Measurements from ENCODE around the gene GLG1.
A peak's percentile ranks its signal among the peaks of the same experiment; 100 is the strongest.

GLG1 gene

GRCh38 chr16:74608381-74608780 lies 1.5 kb upstream of the GLG1 start:
- no peak for DNase-seq

- DNase-seq = peak; percentile 68 to 70
Measured at GRCh38 chr16:74607962-74608356, 1.0 kb upstream of the GLG1 start.

DNA sequence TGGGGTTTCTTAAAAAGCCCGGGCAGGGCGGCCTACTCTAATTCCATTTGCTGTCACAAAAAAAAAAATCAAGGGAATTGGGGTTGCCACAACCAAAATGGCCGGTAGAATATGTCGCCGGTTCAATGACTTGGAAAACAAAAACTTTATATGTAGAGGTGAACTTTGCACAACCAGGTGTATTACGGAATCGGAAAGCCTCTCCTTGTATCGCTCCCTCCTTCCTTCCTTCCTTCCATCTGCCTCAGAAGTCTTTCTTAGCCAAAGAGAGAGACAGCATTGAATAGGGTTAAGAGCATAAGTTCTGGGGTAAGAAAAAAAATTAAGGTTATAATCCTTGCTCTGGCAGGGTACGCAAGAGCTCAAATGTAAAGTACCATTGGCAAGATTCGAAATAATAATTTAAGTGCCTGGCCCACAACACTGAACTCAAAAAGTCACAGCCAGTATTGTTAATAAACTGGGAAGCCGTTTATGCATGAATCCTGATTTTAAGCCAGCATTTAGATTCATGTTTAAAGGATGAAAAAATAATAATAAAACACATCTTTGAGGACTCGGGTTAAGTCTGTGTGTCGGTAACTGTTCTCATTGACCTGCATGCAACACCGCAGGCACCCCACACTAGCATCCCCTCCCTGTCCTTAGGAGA lies 522 bp upstream of the GLG1 start:
- DNase-seq = no peak

GRCh38 chr16:74605746-74606520 lies 981 bp downstream of the GLG1 start:
- DNase-seq = no peak

- DNase-seq = no peak
Measured at GRCh38 chr16:74605332-74605731, 1.6 kb downstream of the GLG1 start.

- no peak for DNase-seq
Measured at GRCh38 chr16:74603848-74604247, 3.1 kb downstream of the GLG1 start.

- DNase-seq = no peak
Measured at GRCh38 chr16:74601126-74601871, 5.6 kb downstream of the GLG1 start.

DNA sequence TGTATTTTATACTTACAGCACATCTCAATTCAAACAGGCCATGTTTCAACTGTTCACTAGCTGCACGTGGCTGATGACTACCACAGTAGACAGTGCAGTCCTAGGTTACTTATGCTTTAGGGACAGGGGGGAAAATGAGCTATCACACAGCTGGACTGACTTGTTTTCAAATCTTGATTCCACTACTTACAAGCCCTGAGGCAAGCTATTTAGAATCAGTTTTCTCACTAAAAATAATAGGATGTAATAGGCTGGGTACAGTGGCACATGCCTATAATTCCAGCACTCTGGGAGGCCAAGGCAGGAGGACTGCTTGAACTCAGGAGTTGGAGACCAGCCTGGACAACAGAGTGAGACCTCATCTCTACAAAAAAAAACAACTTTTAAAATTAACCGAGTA lies 10.3 kb downstream of the GLG1 start:
- DNase-seq = no peak

GRCh38 chr16:74592847-74593246 lies 14.1 kb downstream of the GLG1 start:
- DNase-seq = no peak

DNA sequence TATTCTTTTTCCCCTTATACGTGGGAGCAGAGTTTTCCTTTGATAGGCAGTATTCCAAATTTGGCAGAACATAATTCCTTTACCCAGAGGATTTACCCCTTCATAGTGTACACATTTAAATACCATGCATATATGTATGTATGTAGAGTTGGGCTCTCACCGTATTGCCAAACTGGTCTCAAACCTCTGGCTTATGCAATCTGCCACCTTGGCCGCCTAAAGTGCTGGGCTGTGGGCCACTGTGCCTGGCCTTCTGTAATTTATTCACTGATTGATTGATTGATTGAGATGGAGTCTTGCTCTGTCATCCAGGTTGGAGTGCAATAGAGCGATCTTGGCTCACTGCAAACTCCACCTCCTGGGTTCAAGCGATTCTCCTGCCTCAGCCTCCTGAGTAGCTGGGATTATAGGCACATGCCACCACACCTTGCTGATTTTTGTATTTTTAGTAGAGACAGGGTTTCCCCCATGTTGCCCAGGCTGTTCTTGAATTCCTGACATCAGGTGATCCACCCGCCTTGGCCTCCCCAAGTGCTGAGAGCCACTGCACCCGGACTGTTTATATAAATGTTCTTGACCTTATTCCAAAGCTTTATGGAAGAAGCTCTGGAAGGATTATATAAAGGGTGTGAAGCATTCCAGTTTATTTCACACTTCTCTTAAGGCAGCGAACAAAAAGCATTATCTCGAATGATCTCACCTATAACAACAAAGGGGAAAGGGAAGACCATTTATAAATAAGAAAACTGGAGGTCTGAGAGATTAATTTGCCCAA lies 14.9 kb downstream of the GLG1 start:
- no peak for DNase-seq

DNA sequence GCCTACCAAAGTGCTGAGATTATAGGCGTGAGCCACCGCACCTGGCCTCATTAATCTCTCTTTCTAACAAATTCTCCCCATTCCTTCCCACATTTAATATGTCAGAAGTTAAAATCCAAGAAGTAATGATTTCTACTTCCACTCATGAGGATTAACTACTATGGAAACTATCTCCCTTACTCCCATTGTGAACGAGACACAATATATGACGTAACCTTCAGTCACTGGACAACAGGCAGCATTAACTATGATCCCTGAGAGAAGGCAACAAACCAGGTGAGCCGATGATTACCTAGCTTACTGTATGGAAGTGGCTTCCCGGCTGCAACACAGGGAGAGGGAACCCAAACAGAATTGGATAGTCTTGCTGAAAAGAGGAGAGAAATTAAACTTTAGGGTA lies 20.0 kb downstream of the GLG1 start:
- no peak for DNase-seq

DNA sequence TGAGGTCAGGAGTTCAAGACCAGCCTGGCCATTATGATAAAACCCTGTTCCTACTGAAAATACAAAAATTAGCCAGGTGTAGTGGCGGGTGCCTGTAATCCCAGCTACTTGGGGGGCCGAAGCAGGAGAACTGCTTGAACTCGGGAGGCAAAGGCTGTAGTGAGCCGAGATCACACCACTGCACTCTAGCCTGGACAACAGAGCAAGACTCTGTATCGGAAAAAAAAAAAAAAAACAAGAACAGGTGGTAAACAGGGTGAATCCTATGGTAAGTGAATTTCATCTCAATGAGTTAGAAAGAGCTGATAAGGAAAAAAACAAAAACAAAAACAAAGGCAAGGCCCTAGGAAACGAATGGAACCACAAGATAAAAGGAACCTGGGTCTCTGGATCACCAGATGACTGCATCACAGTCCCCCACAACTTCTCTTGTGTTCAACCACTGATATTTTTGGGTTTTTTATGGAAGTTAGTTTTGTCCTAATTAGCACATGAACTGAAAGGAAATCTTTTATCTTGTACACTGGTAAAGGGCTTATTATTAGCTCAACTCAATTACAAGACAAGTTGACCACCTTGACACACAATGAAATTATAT lies 21.0 kb downstream of the GLG1 start:
- DNase-seq = no peak

GRCh38 chr16:74583926-74584666 lies 22.8 kb downstream of the GLG1 start:
- DNase-seq = no peak

DNA sequence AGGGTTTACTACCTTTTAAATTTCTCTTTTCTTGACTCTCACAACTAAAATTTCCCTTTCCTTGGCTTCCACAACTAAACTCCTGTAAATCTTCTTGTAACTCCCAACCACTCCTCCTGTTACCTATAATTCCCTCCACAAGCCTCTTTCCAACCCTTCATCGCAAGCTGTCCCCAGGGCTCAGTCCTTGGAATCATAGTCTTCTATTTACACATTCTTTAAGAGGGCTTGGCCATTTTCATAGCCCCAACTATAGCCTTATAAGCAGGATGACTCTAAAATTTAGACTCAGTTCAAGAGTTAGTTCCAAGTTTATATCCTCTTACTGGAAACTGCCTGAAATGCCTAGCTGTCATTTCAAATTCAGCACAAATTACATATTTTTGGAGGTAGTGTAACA lies 23.9 kb downstream of the GLG1 start:
- DNase-seq = no peak

DNA sequence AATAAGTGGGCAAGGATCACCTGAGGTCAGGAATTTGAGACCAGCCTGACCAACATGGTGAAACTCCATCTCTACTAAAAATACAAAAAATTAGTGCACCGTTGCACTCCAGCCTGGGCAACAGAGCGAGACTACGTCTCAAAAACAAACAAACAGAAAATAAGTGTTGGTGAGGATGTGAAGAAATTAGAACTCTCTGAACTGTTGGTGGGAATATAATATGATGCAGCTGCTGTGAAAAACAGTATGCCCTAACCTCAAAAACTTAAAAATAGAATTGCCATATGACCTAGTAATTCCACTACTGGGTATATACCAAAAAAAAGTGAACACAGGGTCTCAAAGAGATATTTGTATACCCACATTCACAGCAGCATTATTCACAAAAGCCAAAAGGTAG lies 26.1 kb downstream of the GLG1 start:
- no peak for DNase-seq

- no peak for DNase-seq
Measured at GRCh38 chr16:74578838-74579237, 28.1 kb downstream of the GLG1 start.

- no peak for DNase-seq
Measured at GRCh38 chr16:74578433-74578832, 28.5 kb downstream of the GLG1 start.

- DNase-seq = no peak
Measured at GRCh38 chr16:74577882-74578366, 29.0 kb downstream of the GLG1 start.

DNA sequence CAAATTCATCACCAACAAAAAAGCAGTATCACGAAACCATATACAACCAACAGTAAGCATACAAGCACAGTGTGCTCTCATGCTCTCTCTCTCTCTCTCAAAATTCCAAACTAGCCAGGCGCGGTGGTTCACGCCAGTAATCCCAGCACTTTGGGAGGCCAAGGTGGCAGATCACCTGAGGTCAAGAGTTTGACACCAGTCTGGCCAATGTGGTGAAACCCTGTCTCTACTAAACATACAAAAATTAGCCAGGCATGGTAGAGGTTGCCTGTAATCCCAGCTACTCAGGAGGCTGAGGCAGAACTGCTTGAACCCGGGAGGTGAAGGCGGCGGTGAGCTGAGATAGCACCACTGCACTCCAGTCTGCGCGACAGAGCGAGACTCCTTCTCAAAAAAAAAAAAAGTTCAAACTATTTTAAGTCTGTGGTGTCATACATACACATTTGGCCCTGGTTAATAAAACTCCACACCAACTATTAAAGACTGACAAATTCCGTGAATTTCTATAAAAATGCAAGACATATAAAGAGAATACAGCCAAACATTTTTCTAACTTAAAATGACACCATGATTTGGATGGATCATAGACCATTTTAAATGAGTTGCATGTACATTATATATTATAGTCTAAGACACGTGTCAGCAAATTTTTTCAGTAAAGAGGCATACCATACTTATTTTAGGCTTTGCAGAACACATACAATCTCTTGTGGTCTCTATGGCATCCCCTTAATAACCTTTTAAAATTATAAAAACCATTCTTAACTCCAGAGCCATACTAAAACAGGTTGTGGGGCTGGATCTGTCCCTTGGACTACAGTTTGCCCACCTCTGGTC lies 30.9 kb downstream of the GLG1 start:
- no peak for DNase-seq

DNA sequence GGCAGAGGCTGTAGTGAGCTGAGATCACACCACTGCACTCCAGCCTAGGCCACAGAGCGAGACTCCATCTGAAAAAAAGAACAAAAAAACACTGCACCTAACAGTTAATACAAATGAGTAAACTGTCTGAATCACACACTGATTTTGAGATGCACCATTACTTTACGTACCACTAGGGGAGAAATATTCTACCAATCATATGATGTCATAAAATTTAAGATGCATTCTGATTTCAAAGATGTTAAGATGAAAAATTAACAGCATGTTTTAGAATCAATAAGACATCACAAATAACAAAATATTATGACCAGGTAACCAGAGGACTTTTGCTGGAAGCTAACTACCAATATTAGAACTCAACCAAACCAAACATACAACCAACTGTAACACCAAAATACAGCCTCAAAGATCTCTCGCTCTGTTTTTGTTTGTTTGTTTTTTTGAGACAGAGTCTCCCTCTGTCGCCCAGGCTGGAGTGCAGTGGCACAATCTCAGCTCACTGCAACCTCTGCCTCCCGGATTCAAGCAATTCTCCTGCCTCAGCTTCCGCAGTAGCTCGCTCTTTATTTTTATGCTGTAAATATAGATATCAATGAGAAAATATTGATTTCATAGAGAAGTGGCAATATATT lies 31.6 kb downstream of the GLG1 start:
- DNase-seq = no peak
